T1000 (cell line): ENCODE measurements around the gene TRIM33.

Experiments used
- DNase-seq: peaks from one replicate; lab custom pipeline; 2025; ENCODE audit warnings: mixed read lengths; lab: John Stamatoyannopoulos, UW

The TRIM33 gene

GRCh38 chr1:114511032-114511785 is at the start of gene TRIM33:
TSS of gene TRIM33 (minus strand) at chr1:114511203. CDS start at chr1:114511076, 127 bp downstream.
- DNase-seq, result peak; percentile 86

GRCh38 chr1:114559356-114559755 is 48.4 kb upstream of the TRIM33 start:
- no peak for DNase-seq

GRCh38 chr1:114558544-114558943 is 47.5 kb upstream of the TRIM33 start:
- DNase-seq, result no peak

- no peak for DNase-seq
These were observed 43.6 kb upstream of the TRIM33 start for GRCh38 chr1:114554577-114554976.

- no peak for DNase-seq
These were observed 41.2 kb upstream of the TRIM33 start for GRCh38 chr1:114552106-114552639.

GRCh38 chr1:114551400-114551799 is 40.4 kb upstream of the TRIM33 start:
- DNase-seq, result no peak

GRCh38 chr1:114550336-114550735 is 39.3 kb upstream of the TRIM33 start:
- DNase-seq, result no peak

GRCh38 chr1:114549137-114549536 is 38.1 kb upstream of the TRIM33 start:
- no peak for DNase-seq

- no peak for DNase-seq
These were observed 36.1 kb upstream of the TRIM33 start for GRCh38 chr1:114547076-114547475.

- no peak for DNase-seq
These were observed 34.8 kb upstream of the TRIM33 start for GRCh38 chr1:114545796-114546195.

- DNase-seq, result no peak
These were observed 34.3 kb upstream of the TRIM33 start for GRCh38 chr1:114545315-114545714.

GRCh38 chr1:114540821-114541220 is 29.8 kb upstream of the TRIM33 start:
- DNase-seq, result no peak

GRCh38 chr1:114540272-114540671 is 29.3 kb upstream of the TRIM33 start:
- DNase-seq, result no peak

GRCh38 chr1:114536043-114536442 is 25.0 kb upstream of the TRIM33 start:
- no peak for DNase-seq

- DNase-seq, result no peak
These were observed 24.4 kb upstream of the TRIM33 start for GRCh38 chr1:114535401-114535800.

- no peak for DNase-seq
These were observed 20.1 kb upstream of the TRIM33 start for GRCh38 chr1:114531094-114531493.

GRCh38 chr1:114530224-114530623 is 19.2 kb upstream of the TRIM33 start:
- DNase-seq, result no peak

- DNase-seq, result no peak
These were observed 13.9 kb upstream of the TRIM33 start for GRCh38 chr1:114524944-114525343.

- no peak for DNase-seq
These were observed 11.2 kb upstream of the TRIM33 start for GRCh38 chr1:114522264-114522575.

- no peak for DNase-seq
These were observed 10.6 kb upstream of the TRIM33 start for GRCh38 chr1:114521396-114522263.

GRCh38 chr1:114517348-114517747 is 6.3 kb upstream of the TRIM33 start:
- peak; percentile 11 for DNase-seq

- DNase-seq, result no peak
These were observed 1.7 kb upstream of the TRIM33 start for GRCh38 chr1:114512595-114513280.
